Measurements from ENCODE around the gene DCP1A.

DCP1A gene

DNA sequence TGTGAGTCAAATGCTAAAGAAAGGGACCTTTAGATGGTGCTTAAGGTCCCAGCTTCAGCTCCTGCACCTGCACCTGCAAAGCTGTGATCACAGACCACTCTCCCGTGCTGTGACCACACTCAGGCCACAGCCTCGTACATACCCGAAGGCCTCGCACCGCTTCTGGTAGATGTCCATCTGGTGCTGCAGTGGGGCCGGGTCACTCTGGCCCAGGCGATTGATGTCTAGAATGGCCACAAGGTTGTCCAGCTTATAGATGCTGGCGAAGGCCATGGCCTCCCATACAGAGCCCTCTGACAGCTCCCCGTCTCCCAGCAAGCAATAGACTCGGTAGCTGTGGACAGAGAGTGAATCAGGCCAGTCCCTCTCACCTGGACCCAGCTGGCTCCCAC is 112.5 kb downstream of the DCP1A start:
- DNase-seq (ENCODE audit: low read depth): no peak
- H3K4me3 ChIP-seq (replicated peaks; ENCODE audit: low read depth, low read length): no peak overlapping the region
- TF ChIP-seq CTCF (IDR thresholded peaks at IDR 0.05; ENCODE audit: low read length, missing control alignments): no peak

- no peak for DNase-seq (ENCODE audit: low read depth)
- H3K4me3 ChIP-seq (replicated peaks; ENCODE audit: low read depth, low read length): no peak overlapping the region
- TF ChIP-seq CTCF (IDR thresholded peaks at IDR 0.05; ENCODE audit: low read length, missing control alignments): no peak
These were observed 113.1 kb downstream of the DCP1A start for GRCh38 chr3:53234130-53234840.

All from fibroblast of pulmonary artery (primary cell).